HFF-Myc (cell line): ENCODE results near the gene GRM4.

ENCODE experiments used
- DNase-seq: peaks from one replicate; pipeline ENCODE4 v3.0.0-alpha.2; 2011; ENCODE audit warnings: low read depth; ENCODE audit errors: extremely low read depth
- H3K4me3 ChIP-seq: replicated peaks from 2 replicates; pipeline ENCODE4 v1.5.1; 2011; ENCODE audit warnings: low read depth, mild to moderate bottlenecking, control low read depth, low read length
- CTCF ChIP-seq: IDR thresholded peaks from 2 replicates; pipeline ENCODE4 v1.5.1; 2012; ENCODE audit warnings: mild to moderate bottlenecking, low read depth, low read length, control low read depth; ENCODE audit errors: missing control alignments

Gene GRM4

GRCh38 chr6:34120953-34121675 lies 24.8 kb downstream of the GRM4 start:
- no peak overlapping the region for H3K4me3 ChIP-seq
- no peak for TF ChIP-seq CTCF
- DNase-seq = no peak

DNA sequence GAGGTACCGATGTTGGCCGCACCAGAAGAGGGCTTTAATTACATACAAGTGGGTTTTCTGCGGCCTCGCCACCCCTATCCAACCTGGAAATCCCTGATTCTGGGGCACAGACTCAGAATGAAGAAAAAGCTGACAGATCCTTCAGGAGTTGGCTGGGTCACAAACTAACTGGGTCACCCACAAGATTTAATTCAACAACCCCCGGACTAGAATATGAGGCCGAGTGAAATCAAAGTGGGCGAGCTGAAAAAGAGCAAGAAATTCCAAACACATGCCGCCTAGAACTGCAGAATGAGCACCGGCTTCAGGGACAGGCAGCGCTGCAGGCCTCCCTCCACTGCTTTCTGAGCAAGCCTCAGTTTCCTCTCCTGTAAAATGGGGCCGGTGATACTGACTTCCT lies 30.0 kb downstream of the GRM4 start:
- no peak for TF ChIP-seq CTCF
- DNase-seq = no peak
- no peak overlapping the region for H3K4me3 ChIP-seq

DNA sequence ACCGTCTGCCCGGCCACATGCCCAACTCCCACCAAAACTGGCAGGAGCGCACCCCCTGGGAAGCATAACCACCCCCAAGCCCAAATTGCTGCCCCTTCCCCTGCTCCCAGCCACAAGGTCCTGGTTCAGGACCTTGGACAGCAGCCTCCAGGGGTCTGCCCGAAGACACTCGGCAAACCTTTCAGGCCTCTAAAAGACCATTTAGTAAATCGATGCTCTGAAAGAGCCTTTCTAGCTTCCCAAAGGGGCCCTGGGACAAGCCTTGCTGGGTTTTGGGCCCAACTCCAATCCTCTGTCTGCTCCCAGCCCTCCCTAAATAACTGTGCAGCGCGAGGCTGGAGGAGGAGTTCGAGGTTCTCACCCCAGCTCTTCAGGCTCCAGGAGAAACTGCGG lies 30.5 kb downstream of the GRM4 start:
- no peak overlapping the region for H3K4me3 ChIP-seq
- no peak for TF ChIP-seq CTCF
- no peak for DNase-seq

DNA sequence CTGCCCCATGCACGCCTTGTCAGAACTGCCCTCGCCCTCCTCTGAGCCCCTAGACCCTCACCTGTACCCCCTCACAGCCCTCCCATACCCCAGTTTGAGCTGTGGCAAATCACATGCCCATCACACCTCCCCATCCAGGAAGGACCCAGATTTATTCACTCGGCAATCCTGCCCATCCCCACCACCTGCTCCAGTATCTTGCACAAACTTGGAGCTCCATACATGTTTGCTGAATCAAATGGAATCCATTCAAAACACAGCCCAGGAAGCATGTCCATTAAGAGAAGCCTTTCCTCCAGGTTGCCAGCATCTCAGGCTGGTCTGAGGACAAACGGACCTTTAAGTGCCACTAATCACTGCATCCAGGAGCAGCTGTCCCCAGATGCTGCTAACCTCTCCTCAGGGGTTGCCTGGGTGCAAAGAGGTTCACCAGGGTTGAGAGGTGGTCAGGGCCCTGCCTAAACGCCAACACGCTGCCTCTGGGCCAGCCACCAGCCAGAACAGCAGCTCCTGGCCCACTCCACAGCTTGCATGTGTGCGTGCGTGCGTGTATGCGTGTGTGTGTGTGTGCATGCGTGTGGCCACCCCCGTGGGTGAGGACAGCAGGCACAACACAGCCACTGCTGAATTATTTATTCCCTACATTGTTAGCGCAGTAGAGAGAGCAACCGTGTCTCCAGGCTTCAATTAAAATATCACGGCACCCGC lies 31.0 kb downstream of the GRM4 start:
- no peak for DNase-seq

GRCh38 chr6:34113532-34113931 lies 32.4 kb downstream of the GRM4 start:
- H3K4me3 ChIP-seq = no peak overlapping the region
- DNase-seq = no peak
- no peak for TF ChIP-seq CTCF

More for the DNA sequence above, 31.0 kb downstream of the GRM4 start:
- no peak overlapping the region for H3K4me3 ChIP-seq
- no peak for TF ChIP-seq CTCF

DNA sequence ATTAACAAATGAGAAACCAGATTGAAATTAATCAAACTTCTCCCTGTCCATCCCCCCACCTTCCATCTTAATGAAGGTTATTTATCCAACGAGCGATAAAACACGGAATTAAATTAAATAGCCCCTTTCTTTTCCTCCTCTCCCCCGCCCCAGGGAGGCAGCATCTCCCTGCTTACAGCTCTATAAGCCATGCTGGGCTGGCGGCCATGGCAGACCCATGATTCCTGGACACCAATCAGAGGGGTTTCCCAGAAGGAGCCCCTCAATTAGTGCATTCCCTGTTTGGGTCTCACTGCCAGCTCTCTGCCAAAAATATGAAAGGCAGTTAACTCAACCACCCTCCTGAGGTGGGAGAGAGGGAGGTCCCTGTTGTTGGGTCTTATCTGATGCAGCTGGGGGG lies 33.8 kb downstream of the GRM4 start:
- no peak for DNase-seq
- TF ChIP-seq CTCF = no peak
- no peak overlapping the region for H3K4me3 ChIP-seq

DNA sequence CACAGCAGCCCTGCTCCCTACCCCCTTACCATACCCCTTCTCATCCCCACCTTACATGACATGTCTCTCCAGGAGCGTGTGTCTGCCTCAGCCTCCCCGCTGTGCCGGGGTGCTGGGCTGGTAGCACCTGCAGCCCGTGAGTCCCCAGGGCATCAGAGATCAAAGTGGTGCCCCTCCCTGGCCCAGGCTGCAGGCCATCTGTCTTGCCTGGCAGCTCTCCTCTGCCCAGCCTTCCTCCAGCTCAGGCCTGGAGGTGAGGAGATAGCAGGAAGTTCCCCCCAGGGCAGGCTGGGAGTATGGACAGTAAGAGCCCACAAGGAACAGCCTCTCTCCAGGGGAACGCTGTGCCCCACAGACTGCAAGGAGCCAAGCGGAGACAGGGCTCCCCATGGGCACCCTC lies 35.3 kb downstream of the GRM4 start:
- H3K4me3 ChIP-seq = no peak overlapping the region
- no peak for DNase-seq
- no peak for TF ChIP-seq CTCF
